Vagina (tissue), 2 donors: ENCODE results near the gene SERPINA5.

Experiments
- POLR2A ChIP-seq, 2 donors: fragments of 450-650 bp; IDR thresholded peaks; one replicate each; pipeline ENCODE4 v1.6.1; 2017; ENCODE audit warnings: antibody characterized with exemption in 2 of 2, mild to moderate bottlenecking in 2 of 2, moderate library complexity in 2 of 2
- TF ChIP-seq, protein P1 (sequence below), 3 experiments: fragments of 450-650 bp in 2 of 3; fragments of 200-600 bp in 1 of 3; sonication (generic) in 1 of 3; IDR thresholded peaks; one replicate each; pipeline ENCODE4 v1.5.1; 2017 to 2019; ENCODE audit warnings: antibody characterized with exemption in 3 of 3, mild to moderate bottlenecking in 2 of 3, moderate library complexity in 2 of 3

DNA sequence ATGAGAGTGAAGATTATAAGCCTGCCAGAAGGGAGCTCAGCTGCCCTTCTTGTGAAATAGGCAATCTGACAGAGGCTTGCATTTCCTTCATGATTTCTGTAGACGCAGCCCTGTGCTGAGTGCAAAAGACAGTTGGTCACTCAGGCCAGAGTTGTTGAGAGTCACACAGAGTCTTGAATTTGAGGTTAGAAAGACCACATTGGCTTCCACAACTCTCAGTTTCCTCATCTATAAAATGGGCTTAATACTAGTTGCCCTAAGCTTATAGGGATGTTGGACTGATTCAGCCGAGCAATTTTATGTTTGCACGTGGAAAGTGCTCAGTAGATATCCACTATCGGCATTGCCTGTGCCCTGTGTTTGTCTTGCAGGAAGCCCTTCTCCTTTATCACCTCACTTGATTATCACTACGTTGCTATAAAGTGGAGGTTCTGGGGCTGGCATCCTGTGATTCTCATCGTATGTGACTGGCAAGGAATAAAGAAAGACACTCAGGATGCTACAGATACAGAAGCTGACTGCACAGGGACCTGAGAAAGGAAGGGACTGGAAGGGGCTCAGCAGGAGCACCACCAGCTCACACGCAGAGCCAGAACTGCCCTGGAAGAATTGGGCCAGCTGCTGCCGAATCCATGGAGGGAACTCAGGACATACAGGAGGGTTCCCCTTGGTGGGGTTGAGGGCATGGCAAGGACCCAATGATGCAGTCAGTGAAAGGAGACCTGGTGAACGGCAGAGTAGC lies 39.8 kb upstream of the SERPINA5 start:
- TF ChIP-seq, protein P1, sequence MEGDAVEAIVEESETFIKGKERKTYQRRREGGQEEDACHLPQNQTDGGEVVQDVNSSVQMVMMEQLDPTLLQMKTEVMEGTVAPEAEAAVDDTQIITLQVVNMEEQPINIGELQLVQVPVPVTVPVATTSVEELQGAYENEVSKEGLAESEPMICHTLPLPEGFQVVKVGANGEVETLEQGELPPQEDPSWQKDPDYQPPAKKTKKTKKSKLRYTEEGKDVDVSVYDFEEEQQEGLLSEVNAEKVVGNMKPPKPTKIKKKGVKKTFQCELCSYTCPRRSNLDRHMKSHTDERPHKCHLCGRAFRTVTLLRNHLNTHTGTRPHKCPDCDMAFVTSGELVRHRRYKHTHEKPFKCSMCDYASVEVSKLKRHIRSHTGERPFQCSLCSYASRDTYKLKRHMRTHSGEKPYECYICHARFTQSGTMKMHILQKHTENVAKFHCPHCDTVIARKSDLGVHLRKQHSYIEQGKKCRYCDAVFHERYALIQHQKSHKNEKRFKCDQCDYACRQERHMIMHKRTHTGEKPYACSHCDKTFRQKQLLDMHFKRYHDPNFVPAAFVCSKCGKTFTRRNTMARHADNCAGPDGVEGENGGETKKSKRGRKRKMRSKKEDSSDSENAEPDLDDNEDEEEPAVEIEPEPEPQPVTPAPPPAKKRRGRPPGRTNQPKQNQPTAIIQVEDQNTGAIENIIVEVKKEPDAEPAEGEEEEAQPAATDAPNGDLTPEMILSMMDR (IDR thresholded peaks at IDR 0.05), result no peak
- no peak for TF ChIP-seq POLR2A (IDR thresholded peaks at IDR 0.05)
